ENCODE measurements around the gene DCST2. TPM values are rescaled to one million over a fixed set of nuclear protein-coding genes. Genes with fewer than 3 reads are reported as not detected.

Gene DCST2
- total and polyA plus RNA-seq, 7 donors: 0.04 to 0.56 (median 0.19) TPM; not detected in 2

DNA sequence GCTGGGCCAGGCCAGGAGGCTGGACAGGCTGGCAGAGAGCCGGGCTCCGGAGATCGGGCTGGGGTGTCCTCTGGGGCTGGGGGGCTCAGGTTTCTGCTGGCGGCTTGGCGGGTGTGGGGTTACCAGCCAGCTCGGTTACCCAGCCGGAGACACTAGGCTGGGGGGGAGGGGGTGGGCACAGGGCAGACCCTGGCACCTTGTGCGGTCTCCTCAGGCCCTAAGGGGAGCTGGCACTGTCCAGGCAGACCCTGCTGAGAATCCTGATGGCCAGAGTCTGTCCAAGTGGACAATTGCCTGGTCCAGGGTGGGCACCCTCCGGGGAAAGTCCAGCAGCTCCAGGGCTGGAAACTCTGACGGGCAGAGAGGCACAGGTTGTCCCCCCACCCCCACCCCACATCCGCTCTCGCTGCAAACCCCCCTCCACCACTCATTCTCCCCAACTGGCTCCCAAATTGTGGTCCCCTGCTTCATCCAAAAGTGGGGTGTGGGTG, 24.3 kb downstream of the DCST2 start:
- ATAC-seq: peak in 1 of 4 donors; percentile 13
- 31 to 49% (median 39%) methylated on average over 9 to 12 of the region's 12 CpGs for WGBS, 3 donors
- TF ChIP-seq, protein P1, sequence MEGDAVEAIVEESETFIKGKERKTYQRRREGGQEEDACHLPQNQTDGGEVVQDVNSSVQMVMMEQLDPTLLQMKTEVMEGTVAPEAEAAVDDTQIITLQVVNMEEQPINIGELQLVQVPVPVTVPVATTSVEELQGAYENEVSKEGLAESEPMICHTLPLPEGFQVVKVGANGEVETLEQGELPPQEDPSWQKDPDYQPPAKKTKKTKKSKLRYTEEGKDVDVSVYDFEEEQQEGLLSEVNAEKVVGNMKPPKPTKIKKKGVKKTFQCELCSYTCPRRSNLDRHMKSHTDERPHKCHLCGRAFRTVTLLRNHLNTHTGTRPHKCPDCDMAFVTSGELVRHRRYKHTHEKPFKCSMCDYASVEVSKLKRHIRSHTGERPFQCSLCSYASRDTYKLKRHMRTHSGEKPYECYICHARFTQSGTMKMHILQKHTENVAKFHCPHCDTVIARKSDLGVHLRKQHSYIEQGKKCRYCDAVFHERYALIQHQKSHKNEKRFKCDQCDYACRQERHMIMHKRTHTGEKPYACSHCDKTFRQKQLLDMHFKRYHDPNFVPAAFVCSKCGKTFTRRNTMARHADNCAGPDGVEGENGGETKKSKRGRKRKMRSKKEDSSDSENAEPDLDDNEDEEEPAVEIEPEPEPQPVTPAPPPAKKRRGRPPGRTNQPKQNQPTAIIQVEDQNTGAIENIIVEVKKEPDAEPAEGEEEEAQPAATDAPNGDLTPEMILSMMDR (IDR thresholded peaks at IDR 0.05): no peak
- peaks cover 69% of the 10 kb centered on the region for H3K4me1 ChIP-seq
- no peaks in the 10 kb centered on the region for H3K9me3 ChIP-seq
- peak in 1 of 2 donors; percentile 79 for DNase-seq
- peak overlapping the region; percentile 62 for H3K4me3 ChIP-seq
- H3K27ac ChIP-seq: peak overlapping the region; percentile 94
- no peaks in the 10 kb centered on the region for H3K27me3 ChIP-seq (ENCODE audit: insufficient read depth in 3 of 3, low read length in 2 of 3)
- peaks cover 0 to 5% of the 10 kb centered on the region in 2 donors for H3K36me3 ChIP-seq (ENCODE audit: insufficient read depth in 1 of 2, low read depth in 1 of 2)
- intact Hi-C loops (cut with DNase I): loop anchor here in 1 of 2 donors (2.0 kb wide), 1 partner anchor 36 kb away; no protein-coding TSS in a partner anchor

DNA sequence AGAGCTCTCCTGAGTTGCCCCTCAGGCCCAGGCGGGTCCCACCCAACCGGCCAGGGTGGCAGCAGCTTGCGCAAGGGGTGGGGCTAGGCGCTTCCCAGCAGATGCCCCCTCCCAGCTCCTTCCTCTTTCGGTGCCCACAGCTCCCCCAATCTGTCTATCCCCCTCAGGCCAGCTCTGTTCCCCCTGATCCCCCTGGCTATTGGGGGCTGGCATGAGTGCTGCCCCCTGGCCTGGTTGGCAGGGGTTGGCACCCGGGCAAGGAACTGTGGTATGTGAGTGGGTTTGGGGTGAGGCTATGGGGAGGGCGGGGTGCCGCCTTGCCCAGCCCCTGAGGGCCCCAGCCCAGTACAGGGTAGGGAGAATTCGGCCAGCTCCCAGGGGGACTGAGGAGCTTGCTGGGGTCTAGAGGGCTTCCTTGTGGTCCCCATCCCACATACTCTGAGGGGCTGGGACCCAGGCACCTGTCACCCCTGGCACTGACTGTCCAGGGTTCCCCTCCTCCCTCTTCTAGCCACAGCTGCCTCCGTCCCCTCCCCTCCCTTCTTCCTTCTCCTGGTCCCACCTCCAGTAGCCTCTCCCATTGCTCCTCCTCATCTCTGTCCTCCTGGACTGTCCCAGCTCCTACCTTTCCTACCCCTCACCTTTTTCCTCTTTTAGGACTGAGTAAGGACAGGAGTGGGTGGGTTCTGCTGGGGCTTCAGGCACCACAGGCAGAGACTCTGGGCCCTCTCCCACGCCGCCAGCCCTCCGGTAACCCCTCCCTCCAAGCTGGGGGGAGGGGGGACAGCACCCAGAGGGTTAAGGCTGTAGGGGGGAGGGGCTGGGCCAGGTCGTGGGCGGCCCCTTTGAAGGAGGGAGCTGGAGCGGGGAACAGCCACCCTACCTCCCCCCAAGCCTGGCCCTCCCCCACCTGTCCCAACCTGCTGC, 25.3 kb downstream of the DCST2 start:
- intact Hi-C loops (cut with DNase I): loop anchor here in 1 of 2 donors (2.0 kb wide), 1 partner anchor 37 kb away; no protein-coding TSS in a partner anchor
- Histone ChIP-seq H3K27me3 (ENCODE audit: insufficient read depth in 3 of 3, low read length in 2 of 3) (no peaks in the 10 kb centered on the region), H3K4me1 (peaks cover 70% of the 10 kb centered on the region), H3K27ac (peak overlapping the region; percentile 94), H3K4me3 (peak overlapping the region; percentile 62), H3K9me3 (no peaks in the 10 kb centered on the region), H3K36me3 (ENCODE audit: insufficient read depth in 1 of 2, low read depth in 1 of 2) (no peaks in the 10 kb centered on the region)
- WGBS, 3 donors: 27 to 45% (median 33%) methylated on average over 15 to 16 of the region's 16 CpGs
- TF ChIP-seq, protein P1 (IDR thresholded peaks at IDR 0.05): no peak
- no peak for DNase-seq
- peak in 3 of 4 donors; percentile 15 to 27 (median 18) for ATAC-seq

DNA sequence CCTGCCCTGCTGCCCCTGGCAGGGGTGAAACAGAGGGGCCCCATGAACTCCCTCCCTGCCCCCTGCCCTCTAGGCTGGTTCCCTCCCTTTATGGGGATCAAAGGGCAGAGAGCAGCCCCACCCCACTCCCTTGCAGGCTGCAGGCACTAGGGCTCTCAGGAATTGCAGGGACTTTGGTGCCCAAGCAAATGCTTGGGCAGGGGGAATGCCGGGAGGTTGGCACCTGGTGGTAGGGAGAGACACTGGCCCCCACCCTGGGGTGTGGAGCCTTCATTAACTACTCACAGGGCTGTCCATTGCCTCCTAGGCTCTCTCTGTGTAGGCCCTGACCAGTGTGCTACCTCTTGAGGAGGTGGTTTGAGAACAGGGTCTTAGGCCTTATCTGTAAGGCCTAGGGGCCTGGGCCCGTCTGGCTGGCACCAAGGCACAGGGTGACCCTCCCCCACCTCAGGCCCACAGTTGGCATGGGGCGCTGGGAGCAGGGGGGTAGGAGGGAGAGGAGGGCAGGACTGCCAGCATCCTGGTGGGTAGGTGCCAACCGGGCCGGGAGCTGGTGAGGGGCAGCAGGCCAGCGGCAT, 26.2 kb downstream of the DCST2 start:
- ATAC-seq: peak; percentile 15 to 34 (median 28)

GRCh38 chr1:155006601-155007101, 26.9 kb downstream of the DCST2 start:
- no peaks in the 10 kb centered on the region for H3K36me3 ChIP-seq (ENCODE audit: insufficient read depth in 1 of 2, low read depth in 1 of 2)
- WGBS, 3 donors: 41 to 47% (median 43%) methylated on average over 2 of the region's 2 CpGs
- no peak for ATAC-seq
- DNase-seq: no peak
- H3K4me3 ChIP-seq: peak overlapping the region; percentile 62
- no peaks in the 10 kb centered on the region for H3K9me3 ChIP-seq
- intact Hi-C loops (cut with DNase I): no loop called here
- TF ChIP-seq, protein P1 (IDR thresholded peaks at IDR 0.05): no peak
- peaks cover 61% of the 10 kb centered on the region for H3K4me1 ChIP-seq
- peak overlapping the region; percentile 94 for H3K27ac ChIP-seq
- H3K27me3 ChIP-seq (ENCODE audit: insufficient read depth in 3 of 3, low read length in 2 of 3): no peaks in the 10 kb centered on the region

More for the DNA sequence above, 26.2 kb downstream of the DCST2 start:
- intact Hi-C loops (cut with DNase I): no loop called here
- TF ChIP-seq, protein P1 (IDR thresholded peaks at IDR 0.05): no peak
- no peaks in the 10 kb centered on the region for H3K27me3 ChIP-seq (ENCODE audit: insufficient read depth in 3 of 3, low read length in 2 of 3)
- peak overlapping the region; percentile 94 for H3K27ac ChIP-seq
- peaks cover 68% of the 10 kb centered on the region for H3K4me1 ChIP-seq
- 21 to 35% (median 22%) methylated on average over 5 to 6 of the region's 6 CpGs for WGBS, 3 donors
- H3K36me3 ChIP-seq (ENCODE audit: insufficient read depth in 1 of 2, low read depth in 1 of 2): no peaks in the 10 kb centered on the region
- no peaks in the 10 kb centered on the region for H3K9me3 ChIP-seq
- H3K4me3 ChIP-seq: peak overlapping the region; percentile 62
- peak; percentile 70 to 87 for DNase-seq

Data from psoas muscle (tissue), 8 donors.